Lung (tissue), 12 donors: ENCODE measurements around the gene PLPPR3. TPM values are rescaled to one million over a fixed set of nuclear protein-coding genes. Genes with fewer than 3 reads are reported as not detected.
"Not testable (repeated sequence)": the region's sequence is repeated elsewhere in the genome, so short reads cannot be mapped to it uniquely, and the experiment has no call there.

ENCODE experiments used
- ATAC-seq: fragments of 200-7000 bp; cut with Tn5 transposase; one replicate; pipeline ENCODE4 v1.9.1; 2020; ENCODE audit warnings: moderate number of reproducible peaks; ENCODE audit not compliant: insufficient read depth, low FRiP score
- DNase-seq, 3 donors: peaks; one replicate each; pipeline ENCODE4 v3.0.0-alpha.2; 2013 to 2017
- H3K27ac ChIP-seq, 2 donors: one replicate each; pipeline ENCODE4 v1.5.1; 2013; ENCODE audit warnings: mild to moderate bottlenecking in 2 of 2, moderate library complexity in 2 of 2, control low read depth in 1 of 2, inconsistent platforms in 1 of 2, low read depth in 1 of 2, low read length in 1 of 2
- H3K27me3 ChIP-seq, 3 donors: one replicate each; pipeline ENCODE4 v1.5.1; 2013; ENCODE audit warnings: low read length in 2 of 3; ENCODE audit not compliant: control insufficient read depth in 3 of 3, insufficient read depth in 3 of 3
- H3K36me3 ChIP-seq, 4 donors: one replicate each; pipeline ENCODE4 v1.5.1; 2013; ENCODE audit warnings: low read length in 4 of 4, mild to moderate bottlenecking in 1 of 4, moderate library complexity in 1 of 4; ENCODE audit not compliant: control insufficient read depth in 4 of 4, insufficient read depth in 4 of 4
- H3K4me1 ChIP-seq, 5 donors: one replicate each; pipeline ENCODE4 v1.5.1; 2013; ENCODE audit warnings: low read length in 5 of 5, mild to moderate bottlenecking in 2 of 5, moderate library complexity in 1 of 5; ENCODE audit not compliant: control insufficient read depth in 5 of 5, insufficient read depth in 5 of 5
- H3K4me3 ChIP-seq: one replicate; pipeline ENCODE4 v1.5.1; 2013; ENCODE audit warnings: mild to moderate bottlenecking, control low read depth, moderate library complexity
- H3K9ac ChIP-seq, 2 donors: one replicate each; pipeline ENCODE4 v1.5.1; 2013; ENCODE audit warnings: low read length in 2 of 2, control low read depth in 1 of 2; ENCODE audit not compliant: insufficient read depth in 1 of 2
- H3K9me3 ChIP-seq, 4 donors: one replicate each; pipeline ENCODE4 v1.5.1; 2013; ENCODE audit warnings: low read length in 3 of 4, mild to moderate bottlenecking in 1 of 4, moderate library complexity in 1 of 4; ENCODE audit not compliant: control insufficient read depth in 4 of 4, insufficient read depth in 3 of 4
- CTCF ChIP-seq: IDR thresholded peaks from 2 replicates; pipeline ENCODE4 v1.5.1; 2012; ENCODE audit warnings: mild to moderate bottlenecking; ENCODE audit errors: control extremely low read depth, extremely low read depth
- WGBS, 2 donors: extraction: QIAGEN DNeasy Blood & Tissue Kit; methylation state at CpG; one replicate each; pipeline ENCODE4 v1.1.7; 2013; 5-methylcytosine and 5-hydroxymethylcytosine counted together
- polyA plus RNA-seq, 2 donors: library from polyadenylated mRNA; stranded (reverse); fragments of 200-250 nt; gene quantifications; one replicate each; pipeline ENCODE4 v1.2.1, GENCODE V29; 2013
- total RNA-seq, 2 donors: library from RNA; depleted of rRNA in 1 of 2; stranded (reverse); fragments of >200 nt in 1 of 2; gene quantifications; one replicate each; pipeline ENCODE4 v1.2.1, GENCODE V29; 2014 to 2021
- donor health status: control.
- donor health status: control.
- donor health status: Bipolar disorder and iron deficiency.
- donor health status: healthy.
- donor health status: DM: yes; HTN: yes; CAD: no.

PLPPR3 gene
- total and polyA plus RNA-seq, 4 donors = 0.91 to 14.1 (median 6.1) TPM

DNA sequence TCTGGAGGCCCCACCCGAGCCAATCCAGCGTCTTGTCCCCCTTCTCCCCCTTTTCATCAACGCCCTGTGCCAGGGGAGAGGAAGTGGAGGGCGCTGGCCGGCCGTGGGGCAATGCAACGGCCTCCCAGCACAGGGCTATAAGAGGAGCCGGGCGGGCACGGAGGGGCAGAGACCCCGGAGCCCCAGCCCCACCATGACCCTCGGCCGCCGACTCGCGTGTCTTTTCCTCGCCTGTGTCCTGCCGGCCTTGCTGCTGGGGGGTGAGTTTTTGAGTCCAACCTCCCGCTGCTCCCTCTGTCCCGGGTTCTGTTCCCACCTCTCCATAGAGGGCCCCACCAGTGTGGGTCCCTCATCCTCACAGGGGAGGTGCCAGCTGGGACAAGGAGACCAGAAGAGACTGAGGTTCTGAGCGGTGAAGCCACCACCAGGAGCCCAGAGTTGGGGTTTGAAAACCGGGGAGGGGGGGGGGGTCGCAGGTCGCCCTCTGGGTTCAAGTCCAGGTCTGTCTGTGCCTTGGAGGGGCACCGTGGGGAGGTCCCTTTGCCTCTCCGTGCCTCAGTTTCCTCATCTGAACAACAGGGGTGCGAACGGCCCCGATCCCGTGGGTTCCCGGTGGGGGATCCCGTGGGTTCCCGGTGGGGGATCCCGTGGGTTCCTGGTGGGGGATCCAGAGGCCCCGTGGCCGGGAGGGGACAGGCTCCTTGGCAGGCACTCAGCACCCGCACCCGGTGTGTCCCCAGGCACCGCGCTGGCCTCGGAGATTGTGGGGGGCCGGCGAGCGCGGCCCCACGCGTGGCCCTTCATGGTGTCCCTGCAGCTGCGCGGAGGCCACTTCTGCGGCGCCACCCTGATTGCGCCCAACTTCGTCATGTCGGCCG lies 30.6 kb upstream of the PLPPR3 start, which contains the start of gene ELANE:
Gene ELANE (plus strand): TSS at position 168 of the 878 bp plus-strand sequence. CDS start 26 bp downstream, at position 194.
- ATAC-seq = no peak
- Histone ChIP-seq H3K36me3 (no peaks in the 10 kb centered on the region), H3K4me1 (peaks cover 0 to 10% (median 0%) of the 10 kb centered on the region in 5 donors), H3K9ac (no peak within 1 kb of the TSS), H3K27ac (peak within 1 kb of the TSS in 1 of 2 donors; percentile 54), H3K4me3 (no peak within 1 kb of the TSS), H3K9me3 (no peaks in the 10 kb centered on the region), H3K27me3 (peaks cover 0 to 5% (median 0%) of the 10 kb centered on the region in 3 donors)
- no peak for TF ChIP-seq CTCF
- 33 to 49% methylated on average over 48 to 55 of the region's 55 CpGs for WGBS, 2 donors
- no peak for DNase-seq

- H3K4me3 ChIP-seq = no peak overlapping the region
- ATAC-seq (no peak), DNase-seq (no peak)
- WGBS, 2 donors = 24 to 35% methylated on average over 13 of the region's 13 CpGs
- H3K4me1 ChIP-seq = peaks cover 0 to 10% (median 0%) of the 10 kb centered on the region in 5 donors
- H3K27me3 ChIP-seq = peaks cover 0 to 9% (median 0%) of the 10 kb centered on the region in 3 donors
- peak overlapping the region in 1 of 2 donors; percentile 19 for H3K9ac ChIP-seq
- no peak for TF ChIP-seq CTCF
- no peaks in the 10 kb centered on the region for H3K36me3 ChIP-seq
- H3K9me3 ChIP-seq = no peaks in the 10 kb centered on the region
- peak overlapping the region in 1 of 2 donors; percentile 54 for H3K27ac ChIP-seq
These were observed 29.2 kb upstream of the PLPPR3 start for GRCh38 chr19:850979-851335.

- peak overlapping the region in 1 of 2 donors; percentile 54 for H3K27ac ChIP-seq
- no peak overlapping the region for H3K4me3 ChIP-seq
- WGBS, 2 donors = 17 to 18% methylated on average over 27 to 28 of the region's 28 CpGs
These were observed 28.6 kb upstream of the PLPPR3 start for GRCh38 chr19:850221-850978.

GRCh38 chr19:849195-849594 lies 27.4 kb upstream of the PLPPR3 start:
- ATAC-seq, H3K9ac ChIP-seq, H3K36me3 ChIP-seq, H3K27ac ChIP-seq, H3K4me3 ChIP-seq, DNase-seq, H3K9me3 ChIP-seq: not testable (repeated sequence)
- H3K4me1 ChIP-seq = peaks cover 0 to 12% (median 0%) of the 10 kb centered on the region in 5 donors
- H3K27me3 ChIP-seq = peaks cover 0 to 12% (median 3%) of the 10 kb centered on the region in 3 donors
- WGBS, 2 donors = 68 to 83% methylated on average over 8 of the region's 8 CpGs

More at GRCh38 chr19:850221-850978, 28.6 kb upstream of the PLPPR3 start:
- no peak for TF ChIP-seq CTCF
- Histone ChIP-seq H3K36me3 (no peaks in the 10 kb centered on the region), H3K4me1 (peaks cover 0 to 10% (median 0%) of the 10 kb centered on the region in 5 donors), H3K9me3 (no peaks in the 10 kb centered on the region), H3K9ac (peak overlapping the region in 1 of 2 donors; percentile 19), H3K27me3 (peaks cover 0 to 10% (median 0%) of the 10 kb centered on the region in 3 donors)
- peak; percentile 76 for ATAC-seq
- DNase-seq = peak; percentile 98 to 99 (median 99)
